HG03045 (cell line): ENCODE results near the gene HJV.

Experiments
- ATAC-seq: cut with Tn5 transposase; IDR thresholded peaks from one replicate; pipeline ENCODE4 v1.9.1; 2021; ENCODE audit warnings: mild to moderate bottlenecking, moderate library complexity; ENCODE audit not compliant: unreplicated experiment

The HJV gene

DNA sequence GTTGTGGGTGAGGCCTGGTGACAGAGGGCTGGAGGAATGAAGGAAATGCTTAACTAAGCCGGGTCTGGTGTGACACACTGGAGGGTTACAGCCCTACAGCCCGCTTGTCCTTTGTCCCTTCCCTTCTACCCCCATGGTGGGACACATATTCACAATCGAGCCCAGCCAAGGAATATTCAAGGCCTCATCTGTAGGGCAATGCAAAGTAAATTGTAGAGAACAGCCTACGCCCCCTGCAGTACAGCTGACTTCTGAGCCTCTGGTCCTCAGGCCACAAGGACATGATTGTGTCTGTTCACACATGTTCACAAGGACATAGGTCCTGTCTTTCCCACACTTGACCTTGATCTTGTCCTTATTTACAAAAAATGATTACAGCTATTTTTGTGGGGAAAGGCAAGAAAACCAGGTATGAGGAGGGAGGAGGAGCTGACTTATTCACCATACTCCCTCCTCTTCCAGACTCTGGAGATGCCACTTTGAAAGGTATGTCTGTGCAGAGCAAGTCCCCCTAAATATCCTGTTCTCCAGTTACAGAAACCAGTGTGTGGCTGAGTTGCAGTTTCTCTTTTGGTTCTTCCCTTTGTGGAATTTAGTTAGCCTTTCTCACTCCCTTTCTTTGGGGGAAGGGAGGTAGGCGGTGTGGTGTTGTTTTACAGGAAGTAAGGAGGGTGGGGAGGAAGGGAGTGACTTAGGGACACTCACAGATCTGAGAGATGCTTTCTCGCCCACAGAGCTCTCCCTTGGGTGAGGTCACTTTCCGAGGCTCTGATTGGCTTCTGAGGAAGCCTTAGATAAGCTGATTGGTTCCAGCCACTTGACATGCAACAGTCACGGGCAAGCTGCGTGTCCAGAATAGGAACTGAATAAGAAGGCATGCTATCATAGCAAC is 42.4 kb downstream of the HJV start:
- peak; percentile 89 for ATAC-seq

GRCh38 chr1:145978471-145978853 is 43.1 kb downstream of the HJV start:
- no peak for ATAC-seq

DNA sequence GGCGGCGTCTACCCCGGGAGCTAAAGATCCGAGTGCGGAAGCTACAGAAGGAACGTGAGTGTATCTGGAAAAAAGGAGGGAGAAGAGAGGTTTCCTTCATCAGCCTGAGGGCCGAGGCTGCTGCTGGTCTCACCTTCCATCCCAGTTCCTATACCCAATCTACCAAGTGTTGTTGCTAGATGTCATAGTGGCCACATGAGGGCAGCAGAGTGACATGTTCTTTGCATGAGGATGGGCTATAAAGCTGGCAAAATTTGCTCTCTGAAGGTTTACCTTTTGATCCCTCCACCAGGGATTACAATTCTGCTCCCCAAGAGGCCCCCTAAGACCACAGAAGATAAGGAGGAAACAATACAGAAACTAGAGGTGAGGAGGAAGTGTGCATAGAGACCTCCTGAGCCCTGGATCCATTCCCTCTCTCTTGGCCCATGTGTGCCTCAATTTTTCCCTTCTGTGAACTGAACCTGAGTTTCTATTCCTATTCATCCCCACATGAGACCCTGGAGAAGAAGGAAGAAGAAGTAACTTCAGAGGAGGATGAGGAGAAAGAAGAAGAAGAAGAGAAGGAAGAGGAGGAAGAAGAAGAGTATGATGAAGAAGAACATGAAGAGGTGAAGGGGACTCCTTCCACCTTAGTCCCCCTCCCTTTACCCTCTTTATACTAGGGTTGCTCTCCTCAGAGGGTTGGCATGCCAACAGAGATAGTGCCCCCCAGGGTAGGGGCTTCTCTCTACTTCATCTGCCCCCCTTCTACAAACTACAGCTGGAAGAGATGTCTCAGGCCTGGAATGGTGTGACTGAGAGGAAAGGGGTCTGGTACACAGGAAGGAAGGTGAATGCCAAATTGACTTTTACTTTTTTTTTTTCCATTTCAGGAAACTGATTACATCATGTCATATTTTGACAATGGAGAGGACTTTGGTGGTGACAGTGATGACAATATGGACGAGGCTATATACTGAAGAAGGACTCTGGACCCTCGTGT is 43.8 kb downstream of the HJV start:
- ATAC-seq: no peak

- ATAC-seq: no peak
These were observed 44.5 kb downstream of the HJV start for GRCh38 chr1:145977016-145977415.

DNA sequence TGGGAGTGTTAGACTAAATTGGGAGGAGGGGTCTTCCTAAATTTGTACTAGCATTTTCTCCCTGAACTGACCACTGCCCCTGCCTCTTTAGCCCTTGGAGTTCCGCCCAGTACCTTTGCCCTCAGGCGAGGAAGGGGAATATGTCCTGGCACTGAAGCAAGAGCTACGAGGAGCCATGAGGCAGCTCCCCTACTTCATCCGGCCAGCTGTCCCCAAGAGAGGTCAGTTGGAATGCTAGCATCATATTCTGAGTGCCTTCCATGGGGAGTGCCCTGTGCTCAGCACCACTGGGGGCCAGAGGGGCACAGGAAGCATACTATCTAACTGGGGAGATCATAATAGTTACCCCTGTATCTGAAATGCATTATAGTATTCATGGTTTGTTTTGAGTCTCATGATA is 46.3 kb downstream of the HJV start:
- ATAC-seq: no peak

- no peak for ATAC-seq
These were observed 46.8 kb downstream of the HJV start for GRCh38 chr1:145974721-145975120.

DNA sequence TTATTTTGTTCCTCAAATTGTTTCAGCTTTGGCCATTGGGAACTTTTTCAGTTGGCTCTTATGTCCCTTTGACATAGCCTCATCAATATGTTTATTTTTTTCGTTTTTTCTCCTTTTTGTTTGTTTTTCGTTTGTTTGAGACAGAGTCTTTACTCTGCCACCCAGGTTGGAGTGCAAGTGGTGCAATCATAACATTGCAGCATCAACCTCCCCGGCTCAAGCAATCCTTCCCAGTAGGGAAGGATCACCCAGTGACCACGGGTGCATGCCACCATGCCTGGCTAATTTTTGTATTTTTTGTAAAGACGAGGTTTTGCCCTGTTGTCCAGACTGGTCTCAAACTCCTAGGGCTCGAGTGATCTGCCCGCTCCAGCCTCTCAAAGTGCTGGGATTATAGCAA is 49.0 kb downstream of the HJV start:
- ATAC-seq: no peak
